CD14-positive monocyte (primary cell): ENCODE data around the gene MYH9. TPM values are rescaled to one million over a fixed set of nuclear protein-coding genes. Genes with fewer than 3 reads are reported as not detected.
"Not testable (repeated sequence)": the region's sequence is repeated elsewhere in the genome, so short reads cannot be mapped to it uniquely, and the experiment has no call there.

Experiments
- DNase-seq, 3 donors: peaks; one replicate each; pipeline ENCODE4 v3.0.0-alpha.2; 2011 to 2022
- H2AFZ ChIP-seq: 2 replicates; pipeline ENCODE4 v1.6.0; 2012; ENCODE audit warnings: mild to moderate bottlenecking, low read depth, low read length, inconsistent platforms; ENCODE audit not compliant: insufficient read depth, poor library complexity, severe bottlenecking
- H3K27ac ChIP-seq, 2 donors: 1 replicate in 1 of 2; 2 replicates in 1 of 2; pipeline ENCODE4 v1.5.1; 2012 to 2013; ENCODE audit warnings: low read length in 2 of 2, control low read depth in 1 of 2, inconsistent platforms in 1 of 2, low read depth in 1 of 2, mild to moderate bottlenecking in 1 of 2
- H3K27me3 ChIP-seq, 2 donors: one replicate each; pipeline versions ENCODE4 v1.6.0 to v1.6.1; 2011 to 2013; ENCODE audit warnings: low read length in 2 of 2; ENCODE audit not compliant: control insufficient read depth in 2 of 2, insufficient read depth in 2 of 2
- H3K36me3 ChIP-seq, 2 donors: replicated peaks in 1 of 2; 1 replicate in 1 of 2; 2 replicates in 1 of 2; pipeline versions ENCODE4 v1.5.1 to v1.6.1; 2012 to 2013; ENCODE audit warnings: low read length in 2 of 2, control low read depth in 1 of 2, inconsistent platforms in 1 of 2, mild to moderate bottlenecking in 1 of 2; ENCODE audit not compliant: insufficient read depth in 2 of 2, control insufficient read depth in 1 of 2
- H3K4me1 ChIP-seq, 2 donors: 1 replicate in 1 of 2; 2 replicates in 1 of 2; pipeline versions ENCODE4 v1.5.1 to v1.6.1; 2012 to 2013; ENCODE audit warnings: low read length in 2 of 2, control low read depth in 1 of 2, inconsistent platforms in 1 of 2, mild to moderate bottlenecking in 1 of 2, moderate library complexity in 1 of 2; ENCODE audit not compliant: insufficient read depth in 2 of 2, control insufficient read depth in 1 of 2
- H3K4me2 ChIP-seq: replicated peaks from 2 replicates; pipeline ENCODE3; 2012; ENCODE audit warnings: low read length, moderate library complexity, mild to moderate bottlenecking; ENCODE audit not compliant: poor library complexity, severe bottlenecking; ENCODE audit errors: extremely low read depth
- H3K4me3 ChIP-seq, 3 experiments: fragments of 200-600 bp in 1 of 3; sonication (generic) in 1 of 3; replicated peaks in 1 of 3; 1 replicate in 2 of 3; 2 replicates in 1 of 3; pipeline ENCODE4 v1.5.1; 2011 to 2013; ENCODE audit warnings: low read length in 3 of 3, mild to moderate bottlenecking in 3 of 3, control low read depth in 2 of 3, low read depth in 2 of 3, inconsistent platforms in 1 of 3, moderate library complexity in 1 of 3
- H3K79me2 ChIP-seq: 2 replicates; pipeline ENCODE4 v1.6.0; 2012; ENCODE audit warnings: mild to moderate bottlenecking, control low read depth, inconsistent platforms, low read length, moderate library complexity; ENCODE audit not compliant: insufficient read depth
- H3K9ac ChIP-seq: 2 replicates; pipeline ENCODE4 v1.6.0; 2017; ENCODE audit warnings: low read length, mild to moderate bottlenecking; ENCODE audit not compliant: insufficient read depth, poor library complexity, severe bottlenecking
- H3K9me3 ChIP-seq, 2 donors: replicated peaks in 1 of 2; 1 replicate in 1 of 2; 2 replicates in 1 of 2; pipeline versions ENCODE4 v1.5.1 to v1.6.1; 2012 to 2013; ENCODE audit warnings: low read length in 2 of 2, control low read depth in 1 of 2; ENCODE audit not compliant: control insufficient read depth in 1 of 2, insufficient read depth in 1 of 2
- H4K20me1 ChIP-seq: 2 replicates; pipeline ENCODE4 v1.6.0; 2012; ENCODE audit warnings: mild to moderate bottlenecking, low read length, control low read depth, moderate library complexity; ENCODE audit not compliant: insufficient read depth
- H3K27ac Mint-ChIP-seq, 7 donors: one replicate each; pipeline ENCODE4 v1.8.0; 2020; ENCODE audit warnings: mild to moderate bottlenecking in 7 of 7, mixed read lengths in 7 of 7, moderate library complexity in 6 of 7, inconsistent platforms in 2 of 7
- H3K27me3 Mint-ChIP-seq, 3 donors: one replicate each; pipeline ENCODE4 v1.8.0; 2021 to 2022; ENCODE audit warnings: low read depth in 3 of 3, mild to moderate bottlenecking in 3 of 3, mixed read lengths in 3 of 3, moderate library complexity in 3 of 3, inconsistent platforms in 1 of 3
- H3K36me3 Mint-ChIP-seq, 2 donors: one replicate each; pipeline ENCODE4 v1.8.0; 2020; ENCODE audit warnings: mixed read lengths in 2 of 2, inconsistent platforms in 1 of 2, mild to moderate bottlenecking in 1 of 2
- H3K4me1 Mint-ChIP-seq: one replicate; pipeline ENCODE4 v1.8.0; 2020; ENCODE audit warnings: mild to moderate bottlenecking, mixed read lengths
- H3K4me3 Mint-ChIP-seq, 2 donors: one replicate each; pipeline ENCODE4 v1.8.0; 2020; ENCODE audit warnings: mild to moderate bottlenecking in 2 of 2, mixed read lengths in 2 of 2, moderate library complexity in 1 of 2
- H3K9me3 Mint-ChIP-seq, 7 donors: one replicate each; pipeline ENCODE4 v1.8.0; 2020 to 2022; ENCODE audit warnings: mixed read lengths in 7 of 7, mild to moderate bottlenecking in 6 of 7, moderate library complexity in 6 of 7, inconsistent platforms in 2 of 7
- WGBS: methylation state at CpG from one replicate; pipeline ENCODE4 v1.1.5; 2013; ENCODE audit warnings: missing lambda C conversion rate; ENCODE audit not compliant: insufficient coverage; 5-methylcytosine and 5-hydroxymethylcytosine counted together
- intact Hi-C, 2 donors: fragments of 100-400 bp; cut with micrococcal nuclease; formaldehyde crosslinking; loops; one replicate each; pipeline versions ENCODE4 v1.15.0 to v1.15.1; 2023
- polyA plus RNA-seq, 3 donors: library from polyadenylated mRNA; depleted of rRNA in 1 of 3; unstranded in 2 of 3; stranded (reverse) in 1 of 3; fragments of 300-500 nt in 2 of 3; fragments of >200 nt in 1 of 3; fragmentation: Illumina TruSeq in 2 of 3; gene quantifications; 1 replicate in 2 of 3; 2 replicates in 1 of 3; pipeline ENCODE4 v1.2.3, GENCODE V29; 2012 to 2021
- TF ChIP-seq, protein P1 (sequence below): fragments of 200-600 bp; IDR thresholded peaks from one replicate; pipeline ENCODE4 v1.8.0; 2022; ENCODE audit warnings: antibody characterized with exemption, mild to moderate bottlenecking

Gene MYH9
- polyA plus RNA-seq, 3 donors, result 35.6 to 163 (median 79.5) TPM

DNA sequence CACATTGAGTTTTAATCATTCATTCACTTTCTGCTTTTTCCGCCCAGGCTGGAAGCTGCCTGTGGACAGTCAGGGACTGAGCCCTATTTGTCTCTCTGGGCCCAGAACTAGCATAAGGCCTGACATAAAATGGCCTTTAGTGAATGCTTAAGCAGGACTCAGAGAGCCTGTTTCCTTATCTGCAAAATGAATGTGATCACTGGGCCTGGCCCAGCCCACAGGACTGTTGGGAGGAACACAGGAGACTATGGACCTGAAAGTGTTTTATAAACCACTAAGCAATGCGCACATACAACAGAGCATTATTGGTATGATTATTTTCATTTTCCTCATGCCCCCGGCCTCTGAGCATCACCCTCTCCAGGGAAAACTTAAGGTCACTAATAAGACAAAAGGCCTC is 3.9 kb upstream of the MYH9 start:
- no peak overlapping the region for H3K4me2 ChIP-seq
- H2AFZ ChIP-seq, result no peak overlapping the region
- peaks cover 55% of the 10 kb centered on the region for H3K4me1 Mint-ChIP-seq
- H3K9ac ChIP-seq, result no peak overlapping the region
- peaks cover 3 to 5% of the 10 kb centered on the region in 2 donors for H3K36me3 Mint-ChIP-seq
- peaks cover 0 to 3% (median 3%) of the 10 kb centered on the region in 3 donors for H3K27me3 Mint-ChIP-seq
- TF ChIP-seq, protein P1, sequence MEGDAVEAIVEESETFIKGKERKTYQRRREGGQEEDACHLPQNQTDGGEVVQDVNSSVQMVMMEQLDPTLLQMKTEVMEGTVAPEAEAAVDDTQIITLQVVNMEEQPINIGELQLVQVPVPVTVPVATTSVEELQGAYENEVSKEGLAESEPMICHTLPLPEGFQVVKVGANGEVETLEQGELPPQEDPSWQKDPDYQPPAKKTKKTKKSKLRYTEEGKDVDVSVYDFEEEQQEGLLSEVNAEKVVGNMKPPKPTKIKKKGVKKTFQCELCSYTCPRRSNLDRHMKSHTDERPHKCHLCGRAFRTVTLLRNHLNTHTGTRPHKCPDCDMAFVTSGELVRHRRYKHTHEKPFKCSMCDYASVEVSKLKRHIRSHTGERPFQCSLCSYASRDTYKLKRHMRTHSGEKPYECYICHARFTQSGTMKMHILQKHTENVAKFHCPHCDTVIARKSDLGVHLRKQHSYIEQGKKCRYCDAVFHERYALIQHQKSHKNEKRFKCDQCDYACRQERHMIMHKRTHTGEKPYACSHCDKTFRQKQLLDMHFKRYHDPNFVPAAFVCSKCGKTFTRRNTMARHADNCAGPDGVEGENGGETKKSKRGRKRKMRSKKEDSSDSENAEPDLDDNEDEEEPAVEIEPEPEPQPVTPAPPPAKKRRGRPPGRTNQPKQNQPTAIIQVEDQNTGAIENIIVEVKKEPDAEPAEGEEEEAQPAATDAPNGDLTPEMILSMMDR, result no peak
- peaks cover 5% of the 10 kb centered on the region for H4K20me1 ChIP-seq
- peaks cover 0 to 2% (median 0%) of the 10 kb centered on the region in 7 donors for H3K9me3 Mint-ChIP-seq
- H3K9me3 ChIP-seq, result no peaks in the 10 kb centered on the region
- 100% methylated on average over 2 of the region's 3 CpGs for WGBS
- intact Hi-C loops, result loop anchor here in 1 of 2 donors (2.0 kb wide), 1 partner anchor 13 kb away; no protein-coding TSS in a partner anchor
- peak overlapping the region; percentile 3 to 60 for H3K27ac ChIP-seq
- H3K4me1 ChIP-seq, result peaks cover 63 to 74% of the 10 kb centered on the region in 2 donors
- peak overlapping the region; percentile 85 to 93 (median 89) for H3K27ac Mint-ChIP-seq
- H3K4me3 Mint-ChIP-seq, result no peak overlapping the region
- no peak overlapping the region for H3K4me3 ChIP-seq
- no peaks in the 10 kb centered on the region for H3K36me3 ChIP-seq
- no peak for DNase-seq
- H3K79me2 ChIP-seq, result peaks cover 40% of the 10 kb centered on the region
- H3K27me3 ChIP-seq, result no peaks in the 10 kb centered on the region

- peak overlapping the region in 1 of 3 experiments; percentile 99 for H3K4me3 ChIP-seq
Observed at GRCh38 chr22:36389122-36389521, 1.4 kb upstream of the MYH9 start.

More at GRCh38 chr22:36389122-36389521, 1.4 kb upstream of the MYH9 start:
- peaks cover 59 to 72% of the 10 kb centered on the region in 2 donors for H3K4me1 ChIP-seq
- Mint-ChIP-seq H3K4me1 (peaks cover 53% of the 10 kb centered on the region), H3K27ac (peak overlapping the region in 2 of 7 donors; percentile 52 to 89), H3K36me3 (peaks cover 10 to 16% of the 10 kb centered on the region in 2 donors)
- WGBS, result 99% methylated on average over 12 of the region's 14 CpGs
- DNase-seq, H3K9me3 Mint-ChIP-seq, H3K9me3 ChIP-seq, H3K9ac ChIP-seq, H3K27me3 ChIP-seq, H3K36me3 ChIP-seq, H2AFZ ChIP-seq, H3K27me3 Mint-ChIP-seq, H3K27ac ChIP-seq, H3K4me3 Mint-ChIP-seq: not testable (repeated sequence)
- peaks cover 65% of the 10 kb centered on the region for H3K79me2 ChIP-seq
- intact Hi-C loops, result loop anchor here (5.0 to 10.0 kb wide), 5 partner anchors 57 to 138 kb away; partner anchors contain the start of gene EIF3D (in 1 of the 2)
- peak overlapping the region; percentile 92 for H3K4me2 ChIP-seq
- peaks cover 29% of the 10 kb centered on the region for H4K20me1 ChIP-seq
